Limb (tissue), 2 donors: ENCODE results near the gene PTGES3L.
"Not testable (repeated sequence)": the region's sequence is repeated elsewhere in the genome, so short reads cannot be mapped to it uniquely, and the experiment has no call there.

Experiments
- DNase-seq, 2 donors: peaks; one replicate each; pipeline ENCODE4 v3.0.0-alpha.2; 2016; ENCODE audit errors: extremely low spot score in 2 of 2

PTGES3L gene

GRCh38 chr17:42920106-42920900, 59.6 kb downstream of the PTGES3L start:
- DNase-seq: no peak

DNA sequence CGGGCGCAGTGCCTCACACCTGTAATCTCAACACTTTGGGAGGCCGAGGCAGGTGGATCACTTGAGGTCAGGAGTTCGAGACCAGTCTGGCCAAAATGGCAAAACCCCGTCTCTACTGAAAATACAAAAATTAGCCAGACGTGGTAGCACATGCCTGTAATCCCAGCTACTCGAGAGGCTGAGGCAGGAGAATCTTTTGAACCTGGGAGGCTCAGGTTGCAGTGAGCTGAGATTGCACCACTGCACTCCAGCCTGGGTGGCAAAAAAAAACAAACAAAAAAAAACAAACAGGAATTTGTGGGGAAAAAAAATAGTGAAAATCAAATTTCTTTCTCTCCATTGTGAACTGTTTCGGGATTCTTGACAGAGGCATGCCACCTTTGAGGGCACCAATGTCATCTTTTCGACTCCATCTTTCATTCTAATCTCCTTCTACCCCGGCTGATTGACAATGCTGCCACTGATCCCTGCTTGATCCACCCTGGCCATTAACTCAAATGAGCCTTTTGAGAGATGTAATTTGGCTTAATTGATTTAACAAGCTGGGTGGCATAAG, 60.3 kb downstream of the PTGES3L start:
- not testable (repeated sequence) for DNase-seq

DNA sequence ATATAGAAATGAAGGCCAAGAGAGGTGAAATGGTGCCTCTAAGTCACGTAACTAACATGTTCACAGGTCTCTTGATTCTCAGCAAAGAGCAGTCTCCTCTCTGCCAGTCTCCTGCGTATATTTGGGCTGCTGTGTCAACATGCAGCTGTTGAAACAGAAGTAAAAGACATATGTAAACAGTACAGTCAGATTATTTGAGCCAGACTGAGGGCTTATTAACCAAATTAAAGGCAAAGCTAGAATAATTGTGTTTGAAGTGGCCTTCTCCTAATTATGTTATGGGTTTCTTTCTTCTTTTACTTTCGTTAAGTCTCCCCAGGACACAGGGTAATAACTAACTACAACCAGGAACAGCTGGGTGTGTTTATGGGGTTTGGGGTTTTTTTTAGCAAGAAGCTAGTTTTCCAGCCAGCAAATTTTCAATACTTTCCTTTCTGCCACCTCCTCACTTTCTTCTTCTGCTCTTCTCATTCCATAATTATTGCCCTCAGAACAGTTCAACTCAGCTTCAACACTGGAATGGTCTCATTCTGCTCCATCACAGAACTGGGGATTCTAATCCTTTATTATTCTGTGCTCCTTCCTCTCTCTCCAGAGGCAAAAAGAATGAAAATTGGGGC, 60.9 kb downstream of the PTGES3L start:
- no peak for DNase-seq
